HUES48 (cell line): ENCODE data around the gene ZC3H12D.
"Not testable (repeated sequence)": the region's sequence is repeated elsewhere in the genome, so short reads cannot be mapped to it uniquely, and the experiment has no call there.

Experiments used
- H3K27ac ChIP-seq: one replicate; pipeline ENCODE4 v1.7.0; 2013; ENCODE audit warnings: low read depth, low read length, inconsistent platforms
- H3K27me3 ChIP-seq: 2 replicates; pipeline ENCODE4 v1.6.1; 2013; ENCODE audit warnings: mild to moderate bottlenecking, low read length; ENCODE audit not compliant: control insufficient read depth, insufficient read depth
- H3K36me3 ChIP-seq: 2 replicates; pipeline ENCODE4 v1.6.1; 2013; ENCODE audit warnings: low read length; ENCODE audit not compliant: control insufficient read depth, insufficient read depth
- H3K4me1 ChIP-seq: 2 replicates; pipeline ENCODE4 v1.6.1; 2013; ENCODE audit warnings: mild to moderate bottlenecking, low read length; ENCODE audit not compliant: control insufficient read depth, insufficient read depth
- H3K4me3 ChIP-seq: 2 replicates; pipeline ENCODE4 v1.5.1; 2013; ENCODE audit warnings: mild to moderate bottlenecking, low read depth, low read length
- H3K9ac ChIP-seq: 2 replicates; pipeline ENCODE4 v1.6.1; 2013; ENCODE audit warnings: mild to moderate bottlenecking, low read depth, low read length, moderate library complexity
- H3K9me3 ChIP-seq: 2 replicates; pipeline ENCODE4 v1.6.1; 2013; ENCODE audit warnings: low read length; ENCODE audit not compliant: control insufficient read depth, insufficient read depth

The ZC3H12D gene

GRCh38 chr6:149448821-149449453 lies 35.9 kb downstream of the ZC3H12D start:
- H3K4me3 ChIP-seq: no peak overlapping the region
- H3K9ac ChIP-seq: no peak overlapping the region
- H3K4me1 ChIP-seq: no peaks in the 10 kb centered on the region; the same call in 1 of the 2 replicates
- H3K9me3 ChIP-seq: no peaks in the 10 kb centered on the region
- no peak overlapping the region for H3K27ac ChIP-seq
- peaks cover 38% of the 10 kb centered on the region for H3K27me3 ChIP-seq
- no peaks in the 10 kb centered on the region for H3K36me3 ChIP-seq

- H3K9ac ChIP-seq: no peak overlapping the region
- H3K4me1 ChIP-seq: no peaks in the 10 kb centered on the region; the same call in 1 of the 2 replicates
- no peaks in the 10 kb centered on the region for H3K36me3 ChIP-seq
- no peaks in the 10 kb centered on the region for H3K9me3 ChIP-seq
- H3K27ac ChIP-seq: no peak overlapping the region
- no peak overlapping the region for H3K4me3 ChIP-seq
- H3K27me3 ChIP-seq: peaks cover 27% of the 10 kb centered on the region
Observed at GRCh38 chr6:149446791-149447376, 37.9 kb downstream of the ZC3H12D start.

- peaks cover 14% of the 10 kb centered on the region for H3K27me3 ChIP-seq
- H3K27ac ChIP-seq: no peak overlapping the region
- no peak overlapping the region for H3K4me3 ChIP-seq
- H3K36me3 ChIP-seq: no peaks in the 10 kb centered on the region
- no peak overlapping the region for H3K9ac ChIP-seq
- no peaks in the 10 kb centered on the region; the same call in 1 of the 2 replicates for H3K4me1 ChIP-seq
- no peaks in the 10 kb centered on the region for H3K9me3 ChIP-seq
Observed at GRCh38 chr6:149445573-149445972, 39.2 kb downstream of the ZC3H12D start.

GRCh38 chr6:149445095-149445466 lies 39.7 kb downstream of the ZC3H12D start:
- Histone ChIP-seq H3K4me3 (no peak overlapping the region), H3K36me3 (no peaks in the 10 kb centered on the region), H3K27me3 (peaks cover 9% of the 10 kb centered on the region), H3K9me3 (no peaks in the 10 kb centered on the region), H3K27ac (no peak overlapping the region), H3K4me1 (no peaks in the 10 kb centered on the region), H3K9ac (no peak overlapping the region)

- not testable (repeated sequence) for H3K4me3 ChIP-seq, H3K36me3 ChIP-seq, H3K27me3 ChIP-seq, H3K27ac ChIP-seq, H3K9me3 ChIP-seq, H3K4me1 ChIP-seq, H3K9ac ChIP-seq
Observed at GRCh38 chr6:149444360-149445094, 40.3 kb downstream of the ZC3H12D start.

- no peaks in the 10 kb centered on the region for H3K36me3 ChIP-seq
- no peak overlapping the region for H3K9ac ChIP-seq
- H3K27ac ChIP-seq: no peak overlapping the region
- no peak overlapping the region for H3K4me3 ChIP-seq
- H3K27me3 ChIP-seq: no peaks in the 10 kb centered on the region
- no peaks in the 10 kb centered on the region; the same call in 1 of the 2 replicates for H3K4me1 ChIP-seq
- H3K9me3 ChIP-seq: no peaks in the 10 kb centered on the region
Observed at GRCh38 chr6:149443411-149444181, 41.2 kb downstream of the ZC3H12D start.

- Histone ChIP-seq H3K27ac (no peak overlapping the region), H3K4me1 (no peaks in the 10 kb centered on the region; the same call in 1 of the 2 replicates), H3K9ac (no peak overlapping the region), H3K36me3 (no peaks in the 10 kb centered on the region), H3K9me3 (no peaks in the 10 kb centered on the region), H3K4me3 (no peak overlapping the region), H3K27me3 (no peaks in the 10 kb centered on the region)
Observed at GRCh38 chr6:149441740-149442139, 43.1 kb downstream of the ZC3H12D start.

- Histone ChIP-seq H3K9ac (no peak overlapping the region), H3K4me1 (no peaks in the 10 kb centered on the region; the same call in 1 of the 2 replicates), H3K27me3 (no peaks in the 10 kb centered on the region), H3K27ac (no peak overlapping the region), H3K9me3 (no peaks in the 10 kb centered on the region), H3K36me3 (no peaks in the 10 kb centered on the region), H3K4me3 (no peak overlapping the region)
Observed at GRCh38 chr6:149440735-149441671, 43.8 kb downstream of the ZC3H12D start.

- no peaks in the 10 kb centered on the region; the same call in 1 of the 2 replicates for H3K4me1 ChIP-seq
- H3K9ac ChIP-seq: no peak overlapping the region
- H3K4me3 ChIP-seq: no peak overlapping the region
- no peak overlapping the region for H3K27ac ChIP-seq
- no peaks in the 10 kb centered on the region for H3K27me3 ChIP-seq
- no peaks in the 10 kb centered on the region for H3K9me3 ChIP-seq
- no peaks in the 10 kb centered on the region for H3K36me3 ChIP-seq
Observed at GRCh38 chr6:149439626-149440025, 45.2 kb downstream of the ZC3H12D start.

- Histone ChIP-seq H3K9ac (no peak overlapping the region), H3K36me3 (no peaks in the 10 kb centered on the region), H3K4me1 (no peaks in the 10 kb centered on the region; the same call in 1 of the 2 replicates), H3K9me3 (no peaks in the 10 kb centered on the region), H3K4me3 (no peak overlapping the region), H3K27me3 (no peaks in the 10 kb centered on the region), H3K27ac (no peak overlapping the region)
Observed at GRCh38 chr6:149438855-149439254, 46.0 kb downstream of the ZC3H12D start.
